HG02885 (cell line): ENCODE results near the gene LCOR.
"Not testable (repeated sequence)": the region's sequence is repeated elsewhere in the genome, so short reads cannot be mapped to it uniquely, and the experiment has no call there.

Experiments used
- ATAC-seq: cut with Tn5 transposase; IDR thresholded peaks from one replicate; pipeline ENCODE4 v1.9.1; 2021; ENCODE audit warnings: mild to moderate bottlenecking; ENCODE audit not compliant: unreplicated experiment, poor library complexity

LCOR gene

GRCh38 chr10:96831867-96832720, at the start of gene LCOR:
Gene LCOR, plus strand, starts transcription at chr10:96832298. Its CDS starts 116,760 bp downstream, at chr10:96949058.
- peak; percentile 66 for ATAC-seq

- ATAC-seq: no peak
Measured at GRCh38 chr10:96784253-96784652, 47.8 kb upstream of the LCOR start.

- peak; percentile 72 for ATAC-seq
Measured at GRCh38 chr10:96789571-96790108, 42.5 kb upstream of the LCOR start.

- no peak for ATAC-seq
Measured at GRCh38 chr10:96791902-96792301, 40.2 kb upstream of the LCOR start.

- no peak for ATAC-seq
Measured at GRCh38 chr10:96794836-96795733, 37.0 kb upstream of the LCOR start.

- no peak for ATAC-seq
Measured at GRCh38 chr10:96797485-96797884, 34.6 kb upstream of the LCOR start.

- no peak for ATAC-seq
Measured at GRCh38 chr10:96803288-96803664, 28.8 kb upstream of the LCOR start.

GRCh38 chr10:96814264-96814663, 17.8 kb upstream of the LCOR start:
- ATAC-seq: no peak

GRCh38 chr10:96818971-96819370, 13.1 kb upstream of the LCOR start:
- ATAC-seq: not testable (repeated sequence)

GRCh38 chr10:96820765-96821164, 11.3 kb upstream of the LCOR start:
- ATAC-seq: no peak

- no peak for ATAC-seq
Measured at GRCh38 chr10:96826438-96826837, 5.7 kb upstream of the LCOR start.

GRCh38 chr10:96828609-96829008, 3.5 kb upstream of the LCOR start:
- ATAC-seq: no peak

- no peak for ATAC-seq
Measured at GRCh38 chr10:96829029-96829773, 2.9 kb upstream of the LCOR start.

- peak; percentile 17 for ATAC-seq
Measured at GRCh38 chr10:96830511-96831199, 1.4 kb upstream of the LCOR start.

GRCh38 chr10:96831200-96831866, 765 bp upstream of the LCOR start:
- ATAC-seq: no peak

- ATAC-seq: peak; percentile 68
Measured at GRCh38 chr10:96832721-96833219, 672 bp downstream of the LCOR start.

- peak; percentile 3 for ATAC-seq
Measured at GRCh38 chr10:96833220-96834001, 1.3 kb downstream of the LCOR start.

- no peak for ATAC-seq
Measured at GRCh38 chr10:96834120-96834519, 2.0 kb downstream of the LCOR start.
